Lower leg skin (tissue), 4 donors: ENCODE results near the gene EEF1E1. TPM values are rescaled to one million over a fixed set of nuclear protein-coding genes. Genes with fewer than 3 reads are reported as not detected.
A peak's percentile ranks its signal among the peaks of the same experiment; 100 is the strongest.

ENCODE experiments used
- DNase-seq, 2 donors: peaks; one replicate each; pipeline ENCODE4 v3.0.0-alpha.2; 2019; ENCODE audit warnings: low spot score in 2 of 2
- H3K4me3 ChIP-seq: fragments of 200-600 bp; sonication (generic); 2 replicates; pipeline ENCODE4 v1.5.1; 2017; ENCODE audit warnings: mild to moderate bottlenecking, low read depth; ENCODE audit not compliant: poor library complexity, severe bottlenecking
- CTCF ChIP-seq, 3 donors: fragments of 450-650 bp; IDR thresholded peaks; one replicate each; pipeline ENCODE4 v1.5.1; 2016; ENCODE audit warnings: antibody characterized with exemption in 3 of 3, mild to moderate bottlenecking in 3 of 3, moderate library complexity in 2 of 3
- POLR2A ChIP-seq, 2 donors: fragments of 450-650 bp; IDR thresholded peaks; one replicate each; pipeline ENCODE4 v1.6.1; 2016 to 2017; ENCODE audit warnings: antibody characterized with exemption in 2 of 2, mild to moderate bottlenecking in 1 of 2, moderate library complexity in 1 of 2
- WGBS, 2 donors: methylation state at CpG; one replicate each; pipeline ENCODE4 v1.1.5; 2018; 5-methylcytosine and 5-hydroxymethylcytosine counted together
- intact Hi-C: fragments of 100-400 bp; cut with DNase I; formaldehyde crosslinking; loops from one replicate; pipeline ENCODE4 v1.15.0; 2023; ENCODE audit warnings: low total_unique reads
- total RNA-seq, 4 donors: library from RNA; depleted of rRNA; stranded (reverse); fragments of >200 nt; gene quantifications; one replicate each; pipeline ENCODE4 v1.1.0, GENCODE V29; 2016

The EEF1E1 gene
- total RNA-seq: 10 to 100 TPM; 11.1 to 39.4 (median 17.9) TPM

- intact Hi-C loops: no loop called here
- 1% methylated on average over 35 to 43 of the region's 43 CpGs for WGBS, 2 donors
- H3K4me3 ChIP-seq: peak within 1 kb of the TSS; percentile 65
- peak; percentile 94 to 98 for DNase-seq
- no peak for TF ChIP-seq POLR2A (IDR thresholded peaks at IDR 0.05)
- no peak for TF ChIP-seq CTCF (IDR thresholded peaks at IDR 0.05)
Measured at GRCh38 chr6:8102122-8102958, at the start of gene EEF1E1. TSS of gene EEF1E1 (minus strand) at chr6:8102548. CDS start at chr6:8102521, 27 bp downstream.

DNA sequence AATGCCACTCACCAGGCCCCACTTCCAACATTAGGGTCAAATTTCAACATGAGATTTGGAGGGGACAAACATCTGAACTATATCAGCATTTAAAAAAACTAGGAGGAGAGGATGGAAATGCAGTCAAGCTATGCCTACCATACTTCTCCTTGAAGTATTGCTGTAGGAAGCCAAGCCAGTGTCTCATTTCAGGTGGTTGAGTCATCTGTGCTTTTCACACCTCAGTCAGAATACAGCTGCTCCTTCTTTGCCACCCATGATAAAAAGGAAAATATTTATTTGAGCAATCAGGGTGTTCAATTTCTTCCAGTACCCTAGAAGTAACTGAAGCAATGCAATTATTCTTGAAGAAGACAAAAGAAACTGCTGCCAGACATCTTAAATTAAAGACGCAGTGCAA lies 47.0 kb upstream of the EEF1E1 start:
- TF ChIP-seq POLR2A (IDR thresholded peaks at IDR 0.05): no peak
- TF ChIP-seq CTCF (IDR thresholded peaks at IDR 0.05): no peak
- intact Hi-C loops: no loop called here
- DNase-seq: no peak
- 91 to 92% methylated on average over 1 of the region's 1 CpG for WGBS, 2 donors
- H3K4me3 ChIP-seq: no peak overlapping the region

GRCh38 chr6:8143945-8144344 lies 41.6 kb upstream of the EEF1E1 start:
- TF ChIP-seq CTCF (IDR thresholded peaks at IDR 0.05) (no peak), POLR2A (IDR thresholded peaks at IDR 0.05) (no peak)
- DNase-seq: no peak
- no peak overlapping the region for H3K4me3 ChIP-seq
- intact Hi-C loops: no loop called here
- WGBS, 2 donors: 90 to 93% methylated on average over 2 of the region's 2 CpGs

- WGBS, 2 donors: 87 to 88% methylated on average over 7 of the region's 7 CpGs
- no peak overlapping the region for H3K4me3 ChIP-seq
- no peak for TF ChIP-seq CTCF (IDR thresholded peaks at IDR 0.05)
- no peak for TF ChIP-seq POLR2A (IDR thresholded peaks at IDR 0.05)
- intact Hi-C loops: no loop called here
- DNase-seq: no peak
Measured at GRCh38 chr6:8139451-8139850, 37.1 kb upstream of the EEF1E1 start.

GRCh38 chr6:8137529-8137939 lies 35.2 kb upstream of the EEF1E1 start:
- no peak overlapping the region for H3K4me3 ChIP-seq
- intact Hi-C loops: no loop called here
- no peak for DNase-seq
- no peak for TF ChIP-seq POLR2A (IDR thresholded peaks at IDR 0.05)
- TF ChIP-seq CTCF (IDR thresholded peaks at IDR 0.05): no peak
- WGBS, 2 donors: 38% methylated on average over 6 of the region's 6 CpGs
